Measurements from ENCODE around the gene CEACAM18. TPM values are rescaled to one million over a fixed set of nuclear protein-coding genes. Genes with fewer than 3 reads are reported as not detected.

Gene CEACAM18
- total RNA-seq, 2 experiments from 2014 or later = not detected

- no peak overlapping the region for H3K4me3 ChIP-seq (ENCODE audit: low read length)
- H3K4me1 Mint-ChIP-seq (ENCODE audit: low read depth) = no peaks in the 10 kb centered on the region
- peaks cover 0 to 8% of the 10 kb centered on the region in 2 experiments for H3K27me3 ChIP-seq (ENCODE audit: control insufficient read depth in 1 of 2, insufficient read depth in 2 of 2, low read length in 2 of 2)
- no peaks in the 10 kb centered on the region for H3K36me3 ChIP-seq (ENCODE audit: insufficient read depth, low read length)
- H3K4me1 ChIP-seq (ENCODE audit: insufficient read depth, low read length) = no peaks in the 10 kb centered on the region
- H3K27ac Mint-ChIP-seq = no peak overlapping the region
- peaks cover 0 to 8% of the 10 kb centered on the region in 2 experiments for H3K9me3 ChIP-seq (ENCODE audit: control insufficient read depth in 1 of 2, insufficient read depth in 1 of 2, low read length in 2 of 2)
- CTCF ChIA-PET = no interaction called here
- intact Hi-C loops (cut with DNase I, micrococcal nuclease) = no loop called here
- no peaks in the 10 kb centered on the region for H3K36me3 Mint-ChIP-seq (ENCODE audit: low read depth)
- DNase-seq (no peak), ATAC-seq (ENCODE audit: poor library complexity) (no peak)
- peaks cover 44% of the 10 kb centered on the region for H3K27me3 Mint-ChIP-seq
- POLR2A ChIA-PET = no interaction called here
- TF ChIP-seq CTCF (IDR thresholded peaks at IDR 0.05) = no peak
- H3K9me3 Mint-ChIP-seq = no peaks in the 10 kb centered on the region
- H3K4me3 Mint-ChIP-seq = no peak overlapping the region
- H3K27ac ChIP-seq (ENCODE audit: low read depth in 1 of 2, low read length in 2 of 2) = no peak overlapping the region
Measured at GRCh38 chr19:51509823-51510660, 31.7 kb downstream of the CEACAM18 start.

GRCh38 chr19:51511353-51511752 lies 33.0 kb downstream of the CEACAM18 start:
- intact Hi-C loops (cut with DNase I, micrococcal nuclease) = no loop called here
- POLR2A ChIA-PET = no interaction called here
- Histone ChIP-seq H3K4me1 (ENCODE audit: insufficient read depth, low read length) (no peaks in the 10 kb centered on the region), H3K36me3 (ENCODE audit: insufficient read depth, low read length) (no peaks in the 10 kb centered on the region), H3K9me3 (ENCODE audit: control insufficient read depth in 1 of 2, insufficient read depth in 1 of 2, low read length in 2 of 2) (peaks cover 0 to 6% of the 10 kb centered on the region in 2 experiments), H3K27ac (ENCODE audit: low read depth in 1 of 2, low read length in 2 of 2) (no peak overlapping the region), H3K27me3 (ENCODE audit: control insufficient read depth in 1 of 2, insufficient read depth in 2 of 2, low read length in 2 of 2) (peaks cover 0 to 8% of the 10 kb centered on the region in 2 experiments), H3K4me3 (ENCODE audit: low read length) (no peak overlapping the region)
- Mint-ChIP-seq H3K27me3 (peaks cover 51% of the 10 kb centered on the region), H3K9me3 (no peaks in the 10 kb centered on the region), H3K36me3 (ENCODE audit: low read depth) (no peaks in the 10 kb centered on the region), H3K4me1 (ENCODE audit: low read depth) (no peaks in the 10 kb centered on the region), H3K27ac (no peak overlapping the region), H3K4me3 (no peak overlapping the region)
- DNase-seq (no peak), ATAC-seq (ENCODE audit: poor library complexity) (no peak)
- no peak for TF ChIP-seq CTCF (IDR thresholded peaks at IDR 0.05)
- CTCF ChIA-PET = no interaction called here

GRCh38 chr19:51513968-51514367 lies 35.6 kb downstream of the CEACAM18 start:
- Histone ChIP-seq H3K36me3 (ENCODE audit: insufficient read depth, low read length) (no peaks in the 10 kb centered on the region), H3K27ac (ENCODE audit: low read depth in 1 of 2, low read length in 2 of 2) (no peak overlapping the region), H3K27me3 (ENCODE audit: control insufficient read depth in 1 of 2, insufficient read depth in 2 of 2, low read length in 2 of 2) (peaks cover 0 to 4% of the 10 kb centered on the region in 2 experiments), H3K4me3 (ENCODE audit: low read length) (no peak overlapping the region), H3K9me3 (ENCODE audit: control insufficient read depth in 1 of 2, insufficient read depth in 1 of 2, low read length in 2 of 2) (peaks cover 0 to 2% of the 10 kb centered on the region in 2 experiments), H3K4me1 (ENCODE audit: insufficient read depth, low read length) (no peaks in the 10 kb centered on the region)
- TF ChIP-seq CTCF (IDR thresholded peaks at IDR 0.05) = no peak
- DNase-seq = no peak
- ATAC-seq (ENCODE audit: poor library complexity) = no peak
- no peaks in the 10 kb centered on the region for H3K4me1 Mint-ChIP-seq (ENCODE audit: low read depth)
- H3K27me3 Mint-ChIP-seq = peaks cover 68% of the 10 kb centered on the region
- H3K4me3 Mint-ChIP-seq = no peak overlapping the region
- CTCF ChIA-PET = interaction anchor here (0.7 to 2.1 kb wide), 3 partner anchors 41 to 92 kb away, joined by 3 to 6 read pairs (median 4); no protein-coding TSS in a partner anchor
- H3K36me3 Mint-ChIP-seq (ENCODE audit: low read depth) = no peaks in the 10 kb centered on the region
- H3K9me3 Mint-ChIP-seq = no peaks in the 10 kb centered on the region
- no peak overlapping the region for H3K27ac Mint-ChIP-seq
- intact Hi-C loops (cut with DNase I, micrococcal nuclease) = loop anchor here in 1 of 2 experiments (2.0 kb wide), 1 partner anchor 175 kb away; no protein-coding TSS in a partner anchor
- POLR2A ChIA-PET = no interaction called here

Measured in CD4-positive, alpha-beta T cell (primary cell).